Esophagus squamous epithelium (tissue), 5 donors: ENCODE data around the gene PRKRIP1. TPM values are rescaled to one million over a fixed set of nuclear protein-coding genes. Genes with fewer than 3 reads are reported as not detected.
A peak's percentile ranks its signal among the peaks of the same experiment; 100 is the strongest.

ENCODE experiments used
- DNase-seq: peaks from one replicate; lab custom pipeline; 2025; lab: John Stamatoyannopoulos, UW
- H3K27ac ChIP-seq, 4 donors: fragments of 200-600 bp; sonication (generic); one replicate each; pipeline ENCODE4 v1.5.1; 2016 to 2019; ENCODE audit warnings: mild to moderate bottlenecking in 1 of 4
- H3K27me3 ChIP-seq, 4 donors: fragments of 200-600 bp; sonication (generic); 1 replicate in 3 of 4; 2 replicates in 1 of 4; pipeline versions ENCODE4 v1.5.1 to v1.6.0; 2017 to 2021; ENCODE audit warnings: antibody characterized with exemption in 1 of 4
- H3K36me3 ChIP-seq, 3 donors: fragments of 200-600 bp; sonication (generic); one replicate each; pipeline ENCODE4 v1.5.1; 2016 to 2019
- H3K4me1 ChIP-seq, 3 donors: fragments of 200-600 bp; sonication (generic); one replicate each; pipeline ENCODE4 v1.5.1; 2017 to 2019
- H3K4me3 ChIP-seq, 4 donors: fragments of 200-600 bp; sonication (generic); 1 replicate in 3 of 4; 2 replicates in 1 of 4; pipeline ENCODE4 v1.5.1; 2016 to 2019; ENCODE audit warnings: mild to moderate bottlenecking in 2 of 4, moderate library complexity in 1 of 4
- H3K9me3 ChIP-seq, 3 donors: fragments of 200-600 bp; sonication (generic); one replicate each; pipeline ENCODE4 v1.5.1; 2016 to 2019
- POLR2A ChIP-seq, 4 donors: fragments of 450-650 bp; IDR thresholded peaks; one replicate each; pipeline ENCODE4 v1.6.1; 2017; ENCODE audit warnings: antibody characterized with exemption in 4 of 4, mild to moderate bottlenecking in 4 of 4, moderate library complexity in 3 of 4
- WGBS, 2 donors: methylation state at CpG; one replicate each; pipeline ENCODE4 v1.1.5; 2018; 5-methylcytosine and 5-hydroxymethylcytosine counted together
- intact Hi-C: fragments of 100-400 bp; cut with DNase I; formaldehyde crosslinking; loops from one replicate; pipeline ENCODE4 v1.15.0; 2022
- total RNA-seq, 4 donors: library from RNA; depleted of rRNA; stranded (reverse); fragments of >200 nt; gene quantifications; one replicate each; pipeline ENCODE4 v1.1.0, GENCODE V29; 2016
- TF ChIP-seq, protein P1 (sequence below), 6 experiments: fragments of 450-650 bp in 4 of 6; fragments of 200-600 bp in 2 of 6; sonication (generic) in 2 of 6; IDR thresholded peaks; one replicate each; pipeline ENCODE4 v1.5.1; 2016 to 2019; ENCODE audit warnings: antibody characterized with exemption in 6 of 6, mild to moderate bottlenecking in 4 of 6, moderate library complexity in 4 of 6
- donor health status: DM: yes; HTN: yes; CAD: no.

Gene PRKRIP1
- total RNA-seq, 4 donors from 2014 or later = 12.5 to 24.6 (median 16.5) TPM

DNA sequence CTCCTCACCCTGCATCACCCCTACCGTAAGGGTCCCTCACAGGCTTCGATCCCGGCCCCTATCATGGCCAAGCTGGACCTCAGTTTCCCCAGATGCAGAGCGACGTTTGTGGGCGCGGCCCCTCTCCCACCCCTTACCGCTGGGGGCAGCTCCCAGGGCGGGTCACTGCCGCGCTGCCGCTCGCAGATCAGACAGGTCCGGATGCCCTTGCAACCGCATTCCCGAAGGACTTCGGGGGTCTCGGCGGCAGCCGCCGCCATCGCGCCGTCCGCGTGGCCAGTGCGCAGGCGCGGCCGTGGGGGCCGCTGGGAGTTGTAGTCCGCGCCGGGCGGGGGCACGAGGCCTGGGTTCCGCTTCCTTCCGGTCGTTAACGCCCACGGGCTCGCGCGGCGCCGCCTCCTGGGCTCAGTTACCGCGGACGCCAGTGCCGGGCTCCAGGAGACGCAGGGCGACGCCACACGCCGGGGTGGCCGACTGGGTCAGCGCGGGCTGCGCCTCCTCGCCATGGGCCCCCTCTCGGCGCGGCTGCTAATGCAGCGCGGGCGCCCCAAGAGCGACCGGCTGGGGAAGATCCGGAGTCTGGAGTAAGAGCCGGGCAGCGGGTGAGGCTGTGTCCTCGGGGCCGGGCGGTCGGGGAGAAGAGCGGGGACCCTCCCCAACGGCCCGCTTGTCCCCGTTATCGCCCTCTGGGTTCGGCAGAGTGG is 68.6 kb downstream of the PRKRIP1 start, which contains the start of the genes ALKBH4 and LRWD1:
Gene ALKBH4, minus strand, starts transcription at position 287 of the 704 bp plus-strand sequence. Its CDS starts 27 bp downstream, at position 260.
Gene LRWD1, plus strand, starts transcription at position 408 of the 704 bp plus-strand sequence. Its CDS starts 97 bp downstream, at position 505.
- intact Hi-C loops = loop anchor here (10.0 kb wide), 1 partner anchor 180 kb away; the partner anchor contains the start of gene SH2B2

DNA sequence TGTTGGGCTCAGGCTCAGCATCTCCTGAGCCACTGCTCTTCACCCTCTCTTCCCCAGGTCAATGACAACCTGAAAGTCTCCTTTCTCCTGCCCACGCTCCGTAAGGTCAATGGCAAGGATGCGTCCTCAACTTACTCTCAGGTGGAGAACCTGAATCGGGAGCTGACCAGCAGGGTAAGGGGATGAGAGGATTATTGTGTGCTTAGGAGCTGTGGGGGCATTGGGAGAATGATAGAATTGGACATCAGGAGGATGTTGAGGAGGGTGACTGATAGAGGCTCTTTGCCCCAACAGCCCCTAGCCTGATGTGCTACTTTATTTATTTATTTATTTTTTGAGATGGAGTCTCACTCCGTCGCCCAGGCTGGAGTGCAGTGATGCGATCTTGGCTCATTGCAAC is 69.9 kb downstream of the PRKRIP1 start:
- Histone ChIP-seq H3K36me3 (peaks cover 0 to 35% (median 0%) of the 10 kb centered on the region in 3 donors), H3K4me1 (peaks cover 5 to 42% (median 16%) of the 10 kb centered on the region in 3 donors), H3K9me3 (no peaks in the 10 kb centered on the region), H3K27ac (no peak overlapping the region), H3K27me3 (no peaks in the 10 kb centered on the region), H3K4me3 (peak overlapping the region in 2 of 4 donors; percentile 85 to 88)
- 93 to 95% methylated on average over 3 to 7 of the region's 7 CpGs for WGBS, 2 donors
- no peak for DNase-seq
- no peak for TF ChIP-seq POLR2A (IDR thresholded peaks at IDR 0.05)
- TF ChIP-seq, protein P1, sequence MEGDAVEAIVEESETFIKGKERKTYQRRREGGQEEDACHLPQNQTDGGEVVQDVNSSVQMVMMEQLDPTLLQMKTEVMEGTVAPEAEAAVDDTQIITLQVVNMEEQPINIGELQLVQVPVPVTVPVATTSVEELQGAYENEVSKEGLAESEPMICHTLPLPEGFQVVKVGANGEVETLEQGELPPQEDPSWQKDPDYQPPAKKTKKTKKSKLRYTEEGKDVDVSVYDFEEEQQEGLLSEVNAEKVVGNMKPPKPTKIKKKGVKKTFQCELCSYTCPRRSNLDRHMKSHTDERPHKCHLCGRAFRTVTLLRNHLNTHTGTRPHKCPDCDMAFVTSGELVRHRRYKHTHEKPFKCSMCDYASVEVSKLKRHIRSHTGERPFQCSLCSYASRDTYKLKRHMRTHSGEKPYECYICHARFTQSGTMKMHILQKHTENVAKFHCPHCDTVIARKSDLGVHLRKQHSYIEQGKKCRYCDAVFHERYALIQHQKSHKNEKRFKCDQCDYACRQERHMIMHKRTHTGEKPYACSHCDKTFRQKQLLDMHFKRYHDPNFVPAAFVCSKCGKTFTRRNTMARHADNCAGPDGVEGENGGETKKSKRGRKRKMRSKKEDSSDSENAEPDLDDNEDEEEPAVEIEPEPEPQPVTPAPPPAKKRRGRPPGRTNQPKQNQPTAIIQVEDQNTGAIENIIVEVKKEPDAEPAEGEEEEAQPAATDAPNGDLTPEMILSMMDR (IDR thresholded peaks at IDR 0.05) = no peak
- intact Hi-C loops = loop anchor here (10.0 kb wide), 1 partner anchor 181 kb away; the partner anchor contains the start of gene SH2B2

More for the DNA sequence above, 68.6 kb downstream of the PRKRIP1 start, which contains the start of the genes ALKBH4 and LRWD1:
- peak; percentile 68 for DNase-seq
- Histone ChIP-seq H3K4me1 (peaks cover 5 to 42% (median 16%) of the 10 kb centered on the region in 3 donors), H3K27ac (peak within 1 kb of the TSS; percentile 74 to 85 (median 79)), H3K4me3 (peak within 1 kb of the TSS; percentile 71 to 88 (median 86)), H3K36me3 (peaks cover 0 to 31% (median 0%) of the 10 kb centered on the region in 3 donors), H3K27me3 (no peaks in the 10 kb centered on the region), H3K9me3 (no peaks in the 10 kb centered on the region)
- 2% methylated on average over 6 to 10 of the region's 81 CpGs for WGBS, 2 donors
- TF ChIP-seq, protein P1 (IDR thresholded peaks at IDR 0.05) = peak in 5 of 6 experiments; percentile 10 to 69 (median 24)
- peak in 3 of 4 donors; percentile 40 to 65 (median 59) for TF ChIP-seq POLR2A (IDR thresholded peaks at IDR 0.05)

DNA sequence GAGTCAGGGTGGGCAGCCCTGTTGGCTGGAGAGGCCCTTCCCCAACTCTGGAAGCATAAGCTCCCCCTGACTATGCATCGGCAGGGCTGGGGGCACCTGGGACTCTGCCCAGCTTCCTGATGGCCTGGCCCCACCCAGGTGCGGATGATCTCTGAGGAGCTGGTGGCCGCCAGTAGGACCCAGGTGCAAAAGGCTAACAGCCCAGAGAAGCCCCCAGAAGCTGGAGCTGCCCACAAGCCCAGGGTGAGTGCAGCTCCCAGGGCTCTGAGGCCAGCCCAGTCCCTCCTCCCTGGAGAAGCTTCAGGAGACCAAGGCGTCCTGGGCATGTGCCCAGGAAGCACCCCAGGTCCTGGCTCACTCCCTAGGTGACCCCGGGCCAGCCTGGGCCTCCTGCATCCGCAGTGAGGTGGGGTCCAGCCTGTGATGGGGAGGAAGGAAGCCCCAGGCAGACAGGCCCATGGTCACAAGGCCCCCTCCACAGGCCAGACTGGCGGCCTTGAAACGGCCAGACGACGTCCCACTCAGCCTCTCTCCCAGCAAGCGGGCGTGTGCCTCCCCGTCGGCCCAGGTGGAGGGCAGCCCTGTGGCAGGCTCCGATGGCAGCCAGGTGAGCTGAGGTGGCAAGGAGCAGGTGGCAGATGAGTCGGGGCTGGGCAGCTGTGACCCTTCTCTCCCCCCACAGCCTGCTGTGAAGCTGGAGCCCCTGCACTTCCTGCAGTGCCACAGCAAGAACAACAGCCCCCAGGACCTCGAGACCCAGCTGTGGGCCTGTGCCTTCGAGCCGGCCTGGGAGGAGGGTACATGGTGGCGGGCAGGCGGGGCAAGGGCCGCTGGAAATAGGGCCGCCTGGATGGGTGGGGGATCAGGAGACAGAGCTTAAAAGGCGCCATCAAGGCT is 71.7 kb downstream of the PRKRIP1 start:
- DNase-seq = no peak

DNA sequence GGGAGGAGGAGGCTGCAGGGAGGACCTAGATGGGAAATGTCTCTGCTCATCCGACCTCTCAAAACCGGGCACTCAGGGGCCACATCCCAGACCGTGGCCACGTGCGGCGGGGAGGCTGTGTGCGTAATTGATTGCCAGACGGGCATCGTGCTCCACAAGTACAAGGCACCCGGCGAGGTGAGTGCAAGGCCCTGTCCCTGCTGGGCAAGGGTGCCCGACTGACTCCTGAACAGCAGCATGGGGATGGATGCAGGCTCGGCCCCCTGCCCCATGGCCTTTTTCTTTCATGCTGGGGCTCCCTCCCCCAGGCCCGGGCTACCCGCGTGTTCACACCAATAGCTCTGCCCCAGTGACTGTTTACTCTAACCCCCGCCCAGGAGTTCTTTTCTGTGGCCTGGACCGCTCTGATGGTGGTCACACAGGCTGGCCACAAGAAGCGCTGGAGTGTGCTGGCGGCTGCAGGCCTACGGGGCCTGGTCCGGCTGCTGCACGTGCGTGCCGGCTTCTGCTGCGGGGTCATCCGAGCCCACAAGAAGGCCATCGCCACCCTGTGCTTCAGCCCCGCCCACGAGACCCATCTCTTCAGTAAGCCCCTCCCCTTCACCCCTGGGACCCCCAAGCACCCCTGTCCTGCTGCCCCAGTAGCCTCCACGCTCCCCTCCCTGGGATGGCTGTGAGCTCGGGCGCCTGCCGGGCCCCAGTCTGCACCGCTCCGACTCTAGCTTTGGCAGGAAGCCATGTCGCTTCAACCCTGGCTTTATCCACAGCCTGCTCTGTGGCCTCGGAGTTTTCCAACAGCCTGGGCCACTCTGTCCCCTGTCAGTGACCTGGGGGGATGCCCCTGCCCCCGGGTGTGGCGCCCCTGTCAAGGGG is 72.6 kb downstream of the PRKRIP1 start:
- WGBS, 2 donors = 100% methylated on average over 1 of the region's 40 CpGs; no CpG with 5 or more reads in 1 of the 2 donors
- H3K27me3 ChIP-seq = no peaks in the 10 kb centered on the region
- intact Hi-C loops = loop anchor here (10.0 kb wide), 1 partner anchor 184 kb away; the partner anchor contains the start of gene SH2B2
- H3K9me3 ChIP-seq = no peaks in the 10 kb centered on the region
- H3K4me1 ChIP-seq = peaks cover 4 to 30% (median 11%) of the 10 kb centered on the region in 3 donors
- peaks cover 2 to 55% (median 6%) of the 10 kb centered on the region in 3 donors for H3K36me3 ChIP-seq
- DNase-seq = no peak
- H3K27ac ChIP-seq = no peak overlapping the region
- H3K4me3 ChIP-seq = no peak overlapping the region
- TF ChIP-seq POLR2A (IDR thresholded peaks at IDR 0.05) = no peak
- TF ChIP-seq, protein P1 (IDR thresholded peaks at IDR 0.05) = no peak

More for the DNA sequence above, 71.7 kb downstream of the PRKRIP1 start:
- Histone ChIP-seq H3K36me3 (peaks cover 0 to 47% (median 0%) of the 10 kb centered on the region in 3 donors), H3K27ac (no peak overlapping the region), H3K4me1 (peaks cover 5 to 38% (median 16%) of the 10 kb centered on the region in 3 donors), H3K27me3 (no peaks in the 10 kb centered on the region), H3K4me3 (no peak overlapping the region), H3K9me3 (no peaks in the 10 kb centered on the region)
- intact Hi-C loops = loop anchor here (10.0 kb wide), 1 partner anchor 183 kb away; the partner anchor contains the start of gene SH2B2
- TF ChIP-seq, protein P1 (IDR thresholded peaks at IDR 0.05) = no peak
- no peak for TF ChIP-seq POLR2A (IDR thresholded peaks at IDR 0.05)
- 83 to 86% methylated on average over 8 to 9 of the region's 24 CpGs for WGBS, 2 donors
